Neural cell (in vitro differentiated cells): ENCODE measurements around the gene WBP11. TPM values are rescaled to one million over a fixed set of nuclear protein-coding genes. Genes with fewer than 3 reads are reported as not detected.

Experiments used
- H2AFZ ChIP-seq: fragments of 200-600, 300-800 bp; sonication (generic), shearing (Covaris generic); 2 replicates; pipeline ENCODE4 v1.6.0; 2014; ENCODE audit warnings: low read depth, mild to moderate bottlenecking, antibody characterized with exemption, low read length, moderate library complexity
- H3F3A ChIP-seq: fragments of 200-600 bp; shearing (Covaris generic); 2 replicates; pipeline ENCODE4 v1.6.1; 2016; ENCODE audit warnings: mild to moderate bottlenecking, moderate library complexity, mixed read lengths, antibody characterized with exemption, low read length; ENCODE audit not compliant: insufficient read depth, poor library complexity, severe bottlenecking
- H3K27ac ChIP-seq: fragments of 200-600, 300-800 bp; sonication (generic), shearing (Covaris generic); 2 replicates; pipeline ENCODE4 v1.5.1; 2014; ENCODE audit warnings: mild to moderate bottlenecking, low read length, moderate library complexity
- H3K27me3 ChIP-seq: fragments of 300-800, 200-600 bp; sonication (generic), shearing (Covaris generic); 2 replicates; pipeline ENCODE4 v1.6.0; 2014; ENCODE audit warnings: mild to moderate bottlenecking, low read depth, low read length, moderate library complexity; ENCODE audit not compliant: insufficient read depth
- H3K36me3 ChIP-seq: fragments of 300-800, 200-600 bp; sonication (generic), shearing (Covaris generic); 2 replicates; pipeline ENCODE4 v1.5.1; 2014; ENCODE audit warnings: mild to moderate bottlenecking, antibody characterized with exemption, low read length, moderate library complexity; ENCODE audit not compliant: insufficient read depth
- H3K4me2 ChIP-seq: fragments of 300-800, 200-600 bp; sonication (generic), shearing (Covaris generic); 2 replicates; pipeline ENCODE4 v1.6.0; 2014; ENCODE audit warnings: mild to moderate bottlenecking, low read length
- H3K4me3 ChIP-seq: fragments of 300-800, 200-600 bp; sonication (generic), shearing (Covaris generic); 2 replicates; pipeline ENCODE4 v1.5.1; 2014; ENCODE audit warnings: mild to moderate bottlenecking, low read length, moderate library complexity
- H3K79me2 ChIP-seq: fragments of 200-600 bp; shearing (Covaris generic); replicated peaks from 2 replicates; pipeline ENCODE4 v1.6.0; 2014; ENCODE audit warnings: mild to moderate bottlenecking, low read length, moderate library complexity; ENCODE audit not compliant: insufficient read depth
- H3K9ac ChIP-seq: fragments of 300-800, 200-600 bp; sonication (generic), shearing (Covaris generic); 2 replicates; pipeline ENCODE4 v1.6.1; 2016; ENCODE audit warnings: mild to moderate bottlenecking, low read length, mixed read lengths
- H3K9me2 ChIP-seq: fragments of 200-600 bp; shearing (Covaris generic); 2 replicates; pipeline ENCODE4 v1.6.1; 2016; ENCODE audit warnings: mild to moderate bottlenecking, low read length, mixed read lengths; ENCODE audit not compliant: insufficient read depth
- H3K9me3 ChIP-seq: fragments of 200-600, 300-800 bp; sonication (generic), shearing (Covaris generic); 2 replicates; pipeline ENCODE4 v1.6.1; 2016; ENCODE audit warnings: mild to moderate bottlenecking, mixed run types, low read length, moderate library complexity, mixed read lengths
- H4K20me1 ChIP-seq: fragments of 200-600 bp; shearing (Covaris generic); 2 replicates; pipeline ENCODE4 v1.6.1; 2016; ENCODE audit warnings: mild to moderate bottlenecking, mixed run types; ENCODE audit not compliant: insufficient read depth
- CTCF ChIP-seq: fragments of 450-650 bp; IDR thresholded peaks from 2 replicates; pipeline ENCODE4 v1.5.1; 2014; ENCODE audit warnings: antibody characterized with exemption, mild to moderate bottlenecking, moderate library complexity; ENCODE audit not compliant: poor library complexity, severe bottlenecking
- EP300 ChIP-seq: fragments of 450-650 bp; conservative IDR thresholded peaks from 2 replicates; pipeline ENCODE4 v1.6.1; 2014; ENCODE audit warnings: antibody characterized with exemption, mild to moderate bottlenecking, moderate library complexity; ENCODE audit not compliant: poor library complexity, severe bottlenecking
- EZH2 ChIP-seq: fragments of 200-600, 300-800 bp; shearing (Covaris generic), sonication (generic); IDR thresholded peaks from 2 replicates; pipeline ENCODE4 v1.6.1; 2014; ENCODE audit warnings: antibody characterized with exemption, low read length, borderline replicate concordance, mild to moderate bottlenecking; ENCODE audit not compliant: insufficient read depth, poor library complexity, severe bottlenecking
- MXI1 ChIP-seq: fragments of 450-650 bp; conservative IDR thresholded peaks from 2 replicates; pipeline ENCODE4 v1.6.1; 2014; ENCODE audit warnings: antibody characterized with exemption, mild to moderate bottlenecking; ENCODE audit not compliant: poor library complexity, severe bottlenecking
- POLR2AphosphoS5 ChIP-seq: IDR thresholded peaks from 2 replicates; pipeline ENCODE4 v1.6.1; 2012
- RAD21 ChIP-seq: fragments of 450-650 bp; conservative IDR thresholded peaks from 2 replicates; pipeline ENCODE4 v1.6.1; 2014; ENCODE audit warnings: antibody characterized with exemption, mild to moderate bottlenecking, moderate library complexity
- SMC3 ChIP-seq: fragments of 450-650 bp; conservative IDR thresholded peaks from 2 replicates; pipeline ENCODE4 v1.6.1; 2014; ENCODE audit warnings: antibody characterized with exemption, mild to moderate bottlenecking, moderate library complexity; ENCODE audit not compliant: poor library complexity
- TAF1 ChIP-seq: IDR thresholded peaks from 2 replicates; pipeline ENCODE4 v1.6.1; 2012; ENCODE audit warnings: low read depth
- polyA plus RNA-seq: library from polyadenylated mRNA; depleted of rRNA; stranded (reverse); fragments of >200 nt; gene quantifications from 2 replicates; pipeline ENCODE4 v1.2.3, GENCODE V29; 2014
- TF ChIP-seq, protein P1 (sequence below): IDR thresholded peaks from 2 replicates; pipeline ENCODE4 v1.6.1; 2012; ENCODE audit warnings: borderline replicate concordance

WBP11 gene
- polyA plus RNA-seq, 1 donor from 2014 or later, result 12.9 TPM

GRCh38 chr12:14841761-14842160, 38.5 kb upstream of the WBP11 start:
- no peak for TF ChIP-seq CTCF
- TF ChIP-seq TAF1, result no peak
- TF ChIP-seq EZH2, result no peak
- no peak for TF ChIP-seq POLR2AphosphoS5
- TF ChIP-seq RAD21, result no peak
- TF ChIP-seq, protein P1, sequence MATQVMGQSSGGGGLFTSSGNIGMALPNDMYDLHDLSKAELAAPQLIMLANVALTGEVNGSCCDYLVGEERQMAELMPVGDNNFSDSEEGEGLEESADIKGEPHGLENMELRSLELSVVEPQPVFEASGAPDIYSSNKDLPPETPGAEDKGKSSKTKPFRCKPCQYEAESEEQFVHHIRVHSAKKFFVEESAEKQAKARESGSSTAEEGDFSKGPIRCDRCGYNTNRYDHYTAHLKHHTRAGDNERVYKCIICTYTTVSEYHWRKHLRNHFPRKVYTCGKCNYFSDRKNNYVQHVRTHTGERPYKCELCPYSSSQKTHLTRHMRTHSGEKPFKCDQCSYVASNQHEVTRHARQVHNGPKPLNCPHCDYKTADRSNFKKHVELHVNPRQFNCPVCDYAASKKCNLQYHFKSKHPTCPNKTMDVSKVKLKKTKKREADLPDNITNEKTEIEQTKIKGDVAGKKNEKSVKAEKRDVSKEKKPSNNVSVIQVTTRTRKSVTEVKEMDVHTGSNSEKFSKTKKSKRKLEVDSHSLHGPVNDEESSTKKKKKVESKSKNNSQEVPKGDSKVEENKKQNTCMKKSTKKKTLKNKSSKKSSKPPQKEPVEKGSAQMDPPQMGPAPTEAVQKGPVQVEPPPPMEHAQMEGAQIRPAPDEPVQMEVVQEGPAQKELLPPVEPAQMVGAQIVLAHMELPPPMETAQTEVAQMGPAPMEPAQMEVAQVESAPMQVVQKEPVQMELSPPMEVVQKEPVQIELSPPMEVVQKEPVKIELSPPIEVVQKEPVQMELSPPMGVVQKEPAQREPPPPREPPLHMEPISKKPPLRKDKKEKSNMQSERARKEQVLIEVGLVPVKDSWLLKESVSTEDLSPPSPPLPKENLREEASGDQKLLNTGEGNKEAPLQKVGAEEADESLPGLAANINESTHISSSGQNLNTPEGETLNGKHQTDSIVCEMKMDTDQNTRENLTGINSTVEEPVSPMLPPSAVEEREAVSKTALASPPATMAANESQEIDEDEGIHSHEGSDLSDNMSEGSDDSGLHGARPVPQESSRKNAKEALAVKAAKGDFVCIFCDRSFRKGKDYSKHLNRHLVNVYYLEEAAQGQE, result no peak
- no peak for TF ChIP-seq SMC3
- Histone ChIP-seq H3K27ac (no peak overlapping the region), H3K36me3 (no peaks in the 10 kb centered on the region), H3K79me2 (no peaks in the 10 kb centered on the region), H3K9ac (no peak overlapping the region), H3F3A (no peaks in the 10 kb centered on the region), H3K4me3 (no peak overlapping the region), H3K9me2 (no peaks in the 10 kb centered on the region), H2AFZ (no peak overlapping the region), H4K20me1 (no peaks in the 10 kb centered on the region), H3K4me2 (no peak overlapping the region), H3K27me3 (no peaks in the 10 kb centered on the region), H3K9me3 (no peaks in the 10 kb centered on the region)

DNA sequence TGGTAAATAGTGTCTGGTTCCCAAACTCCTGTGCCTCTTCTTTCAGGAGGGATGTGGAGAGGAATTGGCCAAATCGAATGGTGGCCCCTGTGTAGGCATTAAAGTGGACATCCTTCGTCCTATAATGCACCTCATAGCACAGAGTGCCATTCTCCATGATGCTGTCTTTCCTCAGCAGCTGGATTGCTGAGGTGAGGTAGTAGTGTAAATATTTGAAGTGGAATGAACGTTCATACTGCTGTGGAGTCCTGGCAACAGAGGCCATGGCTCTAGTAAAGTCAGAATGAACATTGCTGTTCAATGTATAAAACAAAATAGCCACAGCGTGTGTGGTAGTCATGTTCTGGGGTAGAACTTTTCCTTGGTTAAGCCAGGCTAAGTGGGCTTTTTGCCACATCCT, 37.3 kb upstream of the WBP11 start:
- H3K4me3 ChIP-seq, result no peak overlapping the region
- H2AFZ ChIP-seq, result no peak overlapping the region
- H4K20me1 ChIP-seq, result no peaks in the 10 kb centered on the region
- H3K27me3 ChIP-seq, result no peaks in the 10 kb centered on the region
- no peak overlapping the region for H3K4me2 ChIP-seq
- no peaks in the 10 kb centered on the region for H3K36me3 ChIP-seq
- H3K9ac ChIP-seq, result no peak overlapping the region
- H3F3A ChIP-seq, result no peaks in the 10 kb centered on the region
- no peak for TF ChIP-seq TAF1
- no peak for TF ChIP-seq EZH2
- no peak for TF ChIP-seq CTCF
- TF ChIP-seq, protein P1, result no peak
- no peak for TF ChIP-seq MXI1
- no peak for TF ChIP-seq SMC3
- TF ChIP-seq POLR2AphosphoS5, result no peak
- TF ChIP-seq EP300, result no peak
- TF ChIP-seq RAD21, result no peak
- no peaks in the 10 kb centered on the region for H3K79me2 ChIP-seq
- H3K9me3 ChIP-seq, result no peaks in the 10 kb centered on the region
- no peak overlapping the region for H3K27ac ChIP-seq
- no peaks in the 10 kb centered on the region for H3K9me2 ChIP-seq
